Jurkat, Clone E6-1 (cell line): ENCODE measurements around the gene TYW1. TPM values are rescaled to one million over a fixed set of nuclear protein-coding genes. Genes with fewer than 3 reads are reported as not detected.
"Not testable (repeated sequence)": the region's sequence is repeated elsewhere in the genome, so short reads cannot be mapped to it uniquely, and the experiment has no call there.

Source experiments
- DNase-seq: peaks from one replicate; pipeline ENCODE4 v3.0.0-alpha.2; 2011; ENCODE audit warnings: low read depth, low spot score
- H3K4me3 ChIP-seq: 2 replicates; pipeline ENCODE4 v1.5.1; 2011; ENCODE audit warnings: mild to moderate bottlenecking, low read length, control low read depth, moderate library complexity
- polyA plus RNA-seq: library from polyadenylated mRNA; unstranded; fragments of >200 nt; gene quantifications from one replicate; pipeline ENCODE4 v1.2.1, GENCODE V29; 2012; ENCODE audit warnings: missing spikeins; ENCODE audit not compliant: insufficient read length, insufficient read depth

The TYW1 gene, protein sequence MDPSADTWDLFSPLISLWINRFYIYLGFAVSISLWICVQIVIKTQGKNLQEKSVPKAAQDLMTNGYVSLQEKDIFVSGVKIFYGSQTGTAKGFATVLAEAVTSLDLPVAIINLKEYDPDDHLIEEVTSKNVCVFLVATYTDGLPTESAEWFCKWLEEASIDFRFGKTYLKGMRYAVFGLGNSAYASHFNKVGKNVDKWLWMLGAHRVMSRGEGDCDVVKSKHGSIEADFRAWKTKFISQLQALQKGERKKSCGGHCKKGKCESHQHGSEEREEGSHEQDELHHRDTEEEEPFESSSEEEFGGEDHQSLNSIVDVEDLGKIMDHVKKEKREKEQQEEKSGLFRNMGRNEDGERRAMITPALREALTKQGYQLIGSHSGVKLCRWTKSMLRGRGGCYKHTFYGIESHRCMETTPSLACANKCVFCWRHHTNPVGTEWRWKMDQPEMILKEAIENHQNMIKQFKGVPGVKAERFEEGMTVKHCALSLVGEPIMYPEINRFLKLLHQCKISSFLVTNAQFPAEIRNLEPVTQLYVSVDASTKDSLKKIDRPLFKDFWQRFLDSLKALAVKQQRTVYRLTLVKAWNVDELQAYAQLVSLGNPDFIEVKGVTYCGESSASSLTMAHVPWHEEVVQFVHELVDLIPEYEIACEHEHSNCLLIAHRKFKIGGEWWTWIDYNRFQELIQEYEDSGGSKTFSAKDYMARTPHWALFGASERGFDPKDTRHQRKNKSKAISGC
- 17.7 TPM for polyA plus RNA-seq

DNA sequence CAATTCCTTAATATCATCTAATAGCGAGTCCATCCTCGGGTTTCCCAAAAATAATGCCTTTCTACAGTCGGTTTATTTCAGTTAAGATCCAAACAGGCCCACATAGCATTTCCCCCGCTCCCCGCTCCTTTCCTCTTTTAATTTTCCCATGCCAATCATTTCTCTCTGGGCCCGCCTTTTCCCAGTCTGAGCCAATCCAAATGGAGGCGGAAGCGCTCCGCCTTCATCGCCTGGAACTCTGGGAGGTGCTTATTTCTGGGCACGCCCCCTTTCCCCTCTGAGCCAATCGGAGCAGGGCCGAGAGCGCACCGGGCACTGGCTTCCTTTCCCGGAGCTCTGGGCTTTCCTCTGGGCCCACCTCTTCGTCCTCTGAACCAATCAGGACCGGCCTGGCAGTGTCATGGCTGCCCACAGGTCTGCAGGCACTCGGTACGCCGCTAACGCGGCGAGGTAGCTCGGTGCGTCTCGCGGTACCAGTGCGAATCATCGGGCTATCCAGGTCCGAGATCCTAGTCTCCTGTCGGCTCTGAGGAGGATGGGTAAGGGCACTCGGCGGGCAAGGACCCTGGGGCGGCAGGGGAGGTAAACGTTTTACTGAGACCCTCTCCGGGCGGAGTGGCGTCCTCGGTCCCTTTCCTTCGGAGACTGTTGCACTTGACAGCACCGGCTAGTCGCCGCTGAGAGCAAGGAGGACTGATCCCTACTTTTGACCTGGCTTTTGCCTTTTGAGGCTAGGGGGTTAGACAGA lies at the start of gene TYW1:
TSS of gene TYW1 (plus strand) at position 390 of the 748 bp plus-strand sequence. CDS start at position 536, 146 bp downstream.
- DNase-seq, result peak; percentile 97
- H3K4me3 ChIP-seq, result peak within 1 kb of the TSS; percentile 87

DNA sequence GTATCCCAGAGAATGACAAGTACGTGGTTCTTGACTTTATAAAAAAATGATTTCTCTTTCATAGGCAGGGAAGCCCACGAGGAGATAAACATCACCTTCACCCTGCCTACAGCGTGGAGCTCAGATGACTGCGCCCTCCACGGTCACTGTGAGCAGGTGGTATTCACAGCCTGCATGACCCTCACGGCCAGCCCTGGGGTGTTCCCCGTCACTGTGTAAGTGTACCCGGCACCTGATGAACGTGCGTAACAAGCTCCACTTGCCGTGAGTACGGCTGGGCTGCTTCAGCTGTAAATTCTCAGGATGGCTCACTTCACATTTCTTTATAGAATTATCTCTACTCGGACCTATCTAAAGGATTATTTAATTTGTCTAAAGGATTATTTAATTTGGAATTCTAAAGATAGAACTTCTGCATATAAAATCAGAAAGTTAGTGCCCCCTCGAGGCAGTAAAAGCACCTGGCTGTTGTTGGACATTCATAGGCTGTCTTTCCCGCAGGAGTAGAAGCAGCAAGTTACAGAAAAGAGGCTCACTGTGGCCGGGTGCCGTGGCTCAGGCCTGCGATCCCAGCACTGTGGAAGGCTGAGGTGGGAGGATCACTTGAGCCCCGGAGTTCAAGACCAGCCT lies 48.0 kb upstream of the TYW1 start:
- no peak overlapping the region for H3K4me3 ChIP-seq
- no peak for DNase-seq

DNA sequence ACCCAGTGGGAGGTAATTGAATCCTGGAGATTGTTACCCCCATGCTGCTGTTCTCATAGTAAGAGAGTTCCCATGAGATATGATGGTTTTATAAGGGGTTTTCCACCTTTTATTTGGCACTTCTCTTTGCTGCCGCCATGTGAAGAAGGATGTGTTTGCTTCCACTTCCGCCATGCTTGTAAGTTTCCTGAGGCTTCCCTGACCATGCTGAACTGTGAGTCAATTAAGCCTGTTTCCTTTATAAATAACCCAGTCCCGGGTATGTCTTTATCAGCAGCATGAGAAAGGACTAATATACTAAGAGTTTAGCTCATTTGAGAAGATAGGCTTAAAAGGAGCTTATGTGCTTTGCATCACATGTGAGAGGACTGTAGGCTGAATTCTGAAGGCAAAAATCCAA lies 46.3 kb upstream of the TYW1 start:
- H3K4me3 ChIP-seq, result no peak overlapping the region
- no peak for DNase-seq

DNA sequence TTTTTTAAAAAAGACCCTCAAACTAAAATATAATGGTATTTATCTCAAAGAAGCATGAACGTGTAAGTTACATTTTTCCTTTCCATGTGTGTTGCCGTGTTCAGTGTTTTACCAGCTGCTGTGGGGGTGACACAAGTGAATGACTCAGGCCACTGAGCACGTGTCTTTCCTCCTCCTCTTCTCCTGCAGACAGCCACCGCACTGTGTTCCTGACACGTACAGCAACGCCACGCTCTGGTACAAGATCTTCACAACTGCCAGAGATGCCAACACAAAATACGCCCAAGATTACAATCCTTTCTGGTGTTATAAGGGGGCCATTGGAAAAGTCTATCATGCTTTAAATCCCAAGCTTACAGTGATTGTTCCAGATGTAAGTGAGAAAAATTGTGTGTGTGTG lies 45.9 kb upstream of the TYW1 start:
- H3K4me3 ChIP-seq, result no peak overlapping the region
- no peak for DNase-seq

DNA sequence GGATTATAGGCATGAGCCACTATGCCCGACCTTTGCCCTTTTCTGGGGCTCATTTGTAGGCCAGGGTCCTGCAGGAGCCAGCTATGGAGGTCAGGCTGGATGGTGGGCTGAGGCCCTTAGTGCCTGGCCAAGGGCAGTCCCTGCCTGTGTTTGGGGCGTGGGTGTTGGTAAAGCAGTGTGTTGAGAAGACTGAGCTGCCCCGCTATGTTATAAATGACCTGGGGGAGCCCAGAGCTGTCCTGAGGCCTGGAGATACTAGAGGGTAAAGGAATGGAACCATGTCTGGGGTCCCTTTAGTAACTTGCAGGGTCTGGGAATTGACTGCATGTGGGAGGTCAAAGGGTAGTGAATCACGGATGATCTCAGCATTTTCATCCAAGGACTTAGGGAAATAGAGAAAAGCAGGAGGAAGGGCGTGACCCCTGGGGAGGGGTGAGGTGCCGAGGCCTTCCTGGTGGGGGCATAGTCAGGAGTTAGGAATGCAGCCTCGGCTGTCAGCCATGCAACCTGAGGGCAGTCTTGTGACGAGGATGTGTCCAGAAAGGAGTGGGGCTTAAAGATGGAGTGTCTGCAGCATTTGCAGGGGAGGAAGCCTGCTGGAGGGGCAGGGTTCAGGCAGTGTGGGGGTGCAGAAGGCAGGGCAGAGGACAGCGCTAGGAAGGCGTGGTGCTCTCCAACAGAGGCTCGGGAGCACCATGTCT lies 44.1 kb upstream of the TYW1 start:
- no peak overlapping the region for H3K4me3 ChIP-seq
- DNase-seq, result no peak

GRCh38 chr7:66953044-66953427 lies 43.6 kb upstream of the TYW1 start:
- no peak overlapping the region for H3K4me3 ChIP-seq
- no peak for DNase-seq

GRCh38 chr7:66957595-66958290 lies 38.9 kb upstream of the TYW1 start:
- H3K4me3 ChIP-seq, result no peak overlapping the region
- DNase-seq, result no peak

DNA sequence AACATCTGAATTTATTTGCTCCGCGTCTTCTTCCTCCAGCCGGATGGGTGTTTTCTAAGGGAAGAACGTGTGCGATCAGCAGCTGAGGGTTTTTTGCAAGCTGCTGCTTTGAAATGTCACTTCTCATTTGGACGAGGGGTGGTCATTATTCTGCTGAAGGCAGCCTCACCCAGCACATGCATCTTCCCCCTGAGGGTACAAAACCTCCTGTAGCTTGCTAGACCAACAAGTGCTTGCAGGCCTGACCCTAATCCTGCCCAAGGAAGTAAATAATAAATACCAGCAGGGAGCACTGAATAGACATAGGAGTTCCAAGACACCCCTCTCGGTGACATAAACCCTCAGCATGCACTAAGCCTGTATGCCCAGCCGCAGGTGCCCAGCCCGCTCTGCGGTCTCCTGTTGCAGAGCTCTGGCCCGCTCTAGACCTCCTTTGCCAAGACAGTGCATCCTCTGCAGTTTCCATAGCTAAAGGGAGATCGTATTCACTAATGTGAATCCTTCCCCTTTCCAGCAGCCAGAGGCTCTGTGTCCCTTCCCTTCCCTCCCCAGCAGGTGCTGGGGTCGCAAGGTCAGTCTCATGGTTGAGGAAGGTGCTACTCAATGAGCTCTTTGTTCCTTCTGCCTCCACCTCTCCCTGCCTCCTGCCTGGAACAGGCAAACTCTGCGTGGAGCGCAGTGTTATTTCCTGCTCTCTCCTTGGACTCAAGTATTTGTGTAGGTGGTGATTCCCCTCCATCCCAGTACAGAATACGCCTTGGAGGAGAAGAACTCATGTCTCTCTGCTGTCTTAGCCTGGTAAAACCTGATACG lies 37.9 kb upstream of the TYW1 start:
- DNase-seq, result no peak
- H3K4me3 ChIP-seq, result no peak overlapping the region

GRCh38 chr7:66960192-66960591 lies 36.4 kb upstream of the TYW1 start:
- no peak for DNase-seq
- no peak overlapping the region for H3K4me3 ChIP-seq

GRCh38 chr7:66961096-66961495 lies 35.5 kb upstream of the TYW1 start:
- H3K4me3 ChIP-seq, result no peak overlapping the region
- DNase-seq, result no peak

GRCh38 chr7:66964411-66964810 lies 32.2 kb upstream of the TYW1 start:
- DNase-seq, result no peak

GRCh38 chr7:66967029-66967428 lies 29.6 kb upstream of the TYW1 start:
- DNase-seq, result no peak
- no peak overlapping the region for H3K4me3 ChIP-seq

More at GRCh38 chr7:66964411-66964810, 32.2 kb upstream of the TYW1 start:
- no peak overlapping the region for H3K4me3 ChIP-seq

GRCh38 chr7:66969001-66969400 lies 27.6 kb upstream of the TYW1 start:
- not testable (repeated sequence) for H3K4me3 ChIP-seq, DNase-seq

DNA sequence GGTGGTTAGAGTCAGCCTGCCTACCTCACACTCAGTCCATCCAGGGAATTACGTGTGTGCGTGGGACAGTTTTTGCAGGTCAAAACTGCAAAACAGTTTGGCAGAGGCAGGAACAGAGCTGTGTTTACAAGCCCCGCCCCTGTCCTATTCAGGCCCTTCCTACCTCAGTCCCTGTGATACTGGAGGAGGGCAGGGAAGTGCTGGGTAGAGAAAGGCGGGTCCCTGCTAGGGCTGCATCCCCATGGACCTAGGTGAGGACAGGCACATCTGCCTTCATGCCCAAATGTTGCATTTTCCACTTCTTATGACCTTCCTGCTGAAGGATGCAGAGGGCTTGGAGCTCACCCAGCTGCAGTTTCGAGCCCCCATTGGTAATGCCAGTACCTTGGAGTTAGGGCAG lies 26.3 kb upstream of the TYW1 start:
- DNase-seq, result no peak
- no peak overlapping the region for H3K4me3 ChIP-seq

DNA sequence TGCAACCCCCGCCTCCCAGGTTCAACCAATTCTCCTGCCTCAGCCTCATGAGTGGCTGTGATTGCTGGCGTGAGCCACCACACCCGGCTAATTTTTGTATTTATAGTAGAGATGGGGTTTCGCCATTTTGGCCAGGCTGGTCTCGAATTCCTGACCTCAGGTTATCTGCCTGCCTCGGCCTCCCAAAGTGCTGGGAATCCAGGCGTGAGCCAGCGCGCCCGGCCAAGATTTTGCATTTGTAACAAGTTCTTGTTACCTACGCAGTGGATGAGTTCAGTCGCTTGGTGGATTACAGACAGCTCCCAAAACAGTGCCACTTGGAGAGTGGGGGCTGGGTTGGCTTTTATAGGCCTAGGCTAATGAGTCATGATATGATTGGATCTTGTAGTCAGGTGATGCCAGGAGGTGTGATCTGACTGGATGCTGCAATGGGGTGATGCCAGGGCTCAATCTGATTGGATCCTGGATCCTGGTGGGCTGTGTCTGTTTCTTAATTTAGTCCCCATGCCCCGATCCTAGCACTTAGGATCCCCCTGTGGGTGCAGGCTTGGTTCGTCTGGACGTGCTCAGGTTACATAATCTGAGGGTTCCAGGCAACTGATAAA lies 21.5 kb upstream of the TYW1 start:
- H3K4me3 ChIP-seq, result no peak overlapping the region

GRCh38 chr7:66978312-66978711 lies 18.3 kb upstream of the TYW1 start:
- not testable (repeated sequence) for DNase-seq, H3K4me3 ChIP-seq

More for the DNA sequence above, 21.5 kb upstream of the TYW1 start:
- peak; percentile 26 for DNase-seq

GRCh38 chr7:66979013-66979412 lies 17.6 kb upstream of the TYW1 start:
- H3K4me3 ChIP-seq, DNase-seq: not testable (repeated sequence)
